AG08396 (cell line): ENCODE measurements around the gene ROS1.

ENCODE experiments used
- DNase-seq: peaks from one replicate; pipeline ENCODE4 v3.0.0; 2012; ENCODE audit warnings: low spot score, mixed read lengths

Gene ROS1

GRCh38 chr6:117309069-117309468 lies 116.7 kb downstream of the ROS1 start:
- DNase-seq = no peak

DNA sequence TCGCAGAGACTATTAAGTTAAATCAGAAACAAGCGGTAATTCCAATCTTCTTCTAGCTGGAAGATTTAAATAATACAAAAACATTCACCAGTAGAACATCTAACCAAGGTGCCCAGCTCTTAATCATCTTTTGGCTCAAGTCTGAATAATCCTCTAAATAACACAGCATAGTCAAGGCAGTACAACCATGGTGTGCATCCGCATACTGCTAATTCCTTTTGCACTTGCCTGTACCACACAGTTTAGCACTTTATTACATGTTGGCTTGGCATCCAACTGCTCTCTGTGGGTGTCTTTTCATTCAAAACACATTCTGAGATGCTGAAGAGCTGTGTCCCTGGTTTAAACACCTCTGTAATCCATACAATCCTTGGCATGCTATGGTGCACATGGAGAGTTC lies 118.1 kb downstream of the ROS1 start:
- DNase-seq = no peak

- no peak for DNase-seq
These were observed 119.4 kb downstream of the ROS1 start for GRCh38 chr6:117306227-117306790.

DNA sequence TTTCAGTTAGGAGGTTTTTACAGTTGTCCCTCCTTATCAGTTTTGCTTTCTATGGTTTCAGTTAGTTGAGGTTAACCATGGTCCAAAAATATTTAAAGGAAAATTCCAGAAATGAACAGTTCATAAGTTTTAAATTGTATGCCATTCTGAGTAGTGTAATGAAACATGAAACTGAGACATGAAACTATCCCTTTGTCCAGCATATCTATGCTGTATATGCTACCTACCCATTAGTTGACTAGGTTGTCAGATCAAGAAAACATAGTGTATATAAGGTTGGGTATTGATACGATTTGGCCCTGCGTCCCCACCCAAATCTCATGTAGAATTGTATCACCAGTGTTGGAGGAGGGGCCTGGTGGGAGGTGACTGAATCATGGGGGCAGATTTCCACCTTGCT lies 121.3 kb downstream of the ROS1 start:
- no peak for DNase-seq

- DNase-seq = no peak
These were observed 122.4 kb downstream of the ROS1 start for GRCh38 chr6:117303323-117303722.

DNA sequence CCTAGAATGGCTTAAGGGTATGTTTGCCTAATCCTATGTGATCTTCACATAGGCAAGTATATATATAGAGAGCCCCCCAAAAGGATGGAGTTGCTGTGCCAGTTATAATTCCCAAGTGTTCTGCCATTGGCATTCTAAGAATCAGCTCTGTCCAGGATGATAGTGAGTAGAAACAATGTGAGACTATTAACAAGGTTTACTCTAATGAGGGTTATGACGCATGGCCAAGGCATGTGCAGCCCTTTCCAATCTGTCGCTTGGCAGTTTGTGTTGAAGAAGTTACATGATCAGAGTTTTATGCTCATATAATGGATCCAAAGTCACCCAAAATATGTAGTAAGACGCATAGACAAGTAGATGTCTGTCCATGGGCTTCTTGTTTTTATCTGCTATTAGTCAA lies 126.8 kb downstream of the ROS1 start:
- no peak for DNase-seq

DNA sequence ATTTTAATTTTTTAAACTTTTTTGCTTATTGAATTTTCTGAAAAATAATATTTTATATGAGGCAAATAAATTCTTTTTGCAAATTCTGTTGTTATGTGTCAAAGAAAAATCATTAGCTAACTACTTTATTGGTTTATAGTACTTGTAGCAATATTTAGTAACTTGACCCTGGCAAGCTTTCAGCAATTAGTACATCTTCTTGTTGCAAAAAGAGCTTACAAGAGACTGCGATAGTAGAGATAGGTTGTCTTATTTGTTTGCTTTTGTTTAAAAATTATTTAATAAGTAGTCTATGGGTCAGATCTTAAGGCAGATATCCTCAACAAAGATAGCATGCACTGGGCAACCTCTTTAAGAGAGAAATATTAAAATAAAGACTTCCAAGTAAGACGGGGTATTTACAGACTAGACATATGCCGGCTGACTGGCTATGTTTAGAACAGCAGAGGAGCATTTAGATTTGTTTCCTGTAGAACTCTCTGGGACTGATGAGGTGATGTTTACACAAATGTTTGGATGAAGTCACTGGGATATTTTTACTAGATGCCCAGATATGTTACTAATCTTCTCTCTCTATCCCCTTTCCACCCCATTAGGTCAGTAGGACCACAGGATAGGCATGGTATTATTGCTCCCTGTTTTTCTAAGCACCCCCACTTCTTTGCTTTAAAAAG lies 135.4 kb downstream of the ROS1 start:
- no peak for DNase-seq

DNA sequence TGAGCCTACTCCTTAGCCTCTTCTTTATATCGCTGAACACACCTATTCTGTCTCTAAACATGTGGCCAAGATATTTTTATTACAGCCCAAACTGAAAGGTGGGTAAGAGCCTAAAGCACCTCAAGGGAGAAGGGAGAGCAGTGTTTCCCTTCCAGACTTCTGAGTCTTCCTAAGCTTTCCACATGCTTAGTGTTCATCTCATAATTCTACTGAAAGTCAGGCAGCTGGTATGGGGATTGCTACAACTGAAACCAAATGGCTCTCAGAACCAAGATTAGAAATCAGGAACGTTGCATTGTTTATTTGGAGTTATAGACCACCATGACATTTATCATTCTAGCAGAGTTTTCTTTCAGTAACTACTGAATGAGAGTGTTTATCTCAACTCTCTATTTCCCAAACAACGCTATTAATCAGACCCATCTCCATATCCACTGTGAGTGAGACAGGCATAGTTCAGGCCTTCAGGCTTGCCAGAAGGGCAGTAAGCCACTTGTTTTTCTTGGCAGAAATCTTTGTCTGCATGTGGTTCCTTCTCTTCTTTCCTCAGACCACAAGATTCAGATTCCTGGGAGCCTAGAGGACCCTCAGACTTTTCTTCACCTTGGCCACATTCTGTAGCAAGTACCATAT lies 137.5 kb downstream of the ROS1 start:
- DNase-seq = no peak

DNA sequence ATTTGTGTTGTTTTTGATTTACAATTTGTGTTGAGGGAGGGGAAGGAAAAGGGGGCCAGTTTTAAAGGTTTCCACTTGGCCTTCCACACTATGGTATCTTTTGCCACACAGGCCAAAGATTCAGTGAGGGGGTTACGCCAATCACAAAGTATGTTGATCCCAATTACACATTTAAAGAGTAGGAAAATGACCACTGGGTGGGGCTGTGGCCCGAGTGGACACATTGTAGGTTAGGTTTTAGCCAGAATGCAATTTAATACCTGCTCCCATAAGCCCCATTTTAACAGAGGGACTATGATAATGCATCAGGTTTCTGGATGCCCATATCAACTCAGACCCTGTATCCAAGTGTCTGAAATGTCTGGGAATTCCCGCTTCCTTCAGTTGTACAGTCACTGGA lies 144.8 kb downstream of the ROS1 start:
- no peak for DNase-seq

- no peak for DNase-seq
These were observed 148.9 kb downstream of the ROS1 start for GRCh38 chr6:117276778-117277316.

DNA sequence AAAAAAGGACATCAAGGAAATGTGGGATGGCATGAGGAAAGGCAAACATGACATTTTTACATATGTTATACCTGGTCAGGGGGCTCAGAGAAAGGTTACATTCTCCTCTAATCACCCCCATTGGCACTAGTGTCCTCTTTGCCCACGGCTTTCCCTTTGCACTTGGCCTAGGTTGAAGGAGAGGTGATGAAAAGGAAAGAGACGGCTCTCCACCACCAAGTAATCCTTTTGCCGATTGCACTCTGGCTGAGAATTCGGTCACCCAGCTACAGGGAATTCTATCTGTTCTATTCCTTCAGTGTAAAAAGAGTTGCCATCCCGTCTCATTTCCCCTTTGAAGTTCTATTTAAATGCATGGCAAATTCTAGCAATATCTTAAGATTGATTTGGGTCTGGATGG lies 150.0 kb downstream of the ROS1 start:
- no peak for DNase-seq

- no peak for DNase-seq
These were observed 150.5 kb downstream of the ROS1 start for GRCh38 chr6:117275205-117275604.

DNA sequence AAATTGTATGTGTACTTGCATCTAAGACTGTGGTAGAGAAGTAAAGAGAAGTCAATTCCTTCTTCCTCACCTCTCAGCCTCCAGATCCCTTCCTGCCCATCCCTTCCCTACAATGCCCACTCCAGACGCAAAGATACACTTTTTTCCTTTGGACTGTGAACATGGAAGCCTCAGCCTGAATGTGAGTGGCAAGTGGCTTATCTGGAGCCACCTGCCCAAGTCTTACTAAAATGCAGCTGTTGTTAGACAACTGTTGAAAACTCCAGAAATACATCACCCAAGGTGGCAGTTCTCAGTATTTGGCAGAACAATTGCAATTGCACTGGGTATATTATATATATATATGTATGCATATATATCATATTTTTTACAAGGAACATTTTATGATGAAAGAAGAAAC lies 152.9 kb downstream of the ROS1 start:
- DNase-seq = no peak

- no peak for DNase-seq
These were observed 153.5 kb downstream of the ROS1 start for GRCh38 chr6:117272032-117272866.

DNA sequence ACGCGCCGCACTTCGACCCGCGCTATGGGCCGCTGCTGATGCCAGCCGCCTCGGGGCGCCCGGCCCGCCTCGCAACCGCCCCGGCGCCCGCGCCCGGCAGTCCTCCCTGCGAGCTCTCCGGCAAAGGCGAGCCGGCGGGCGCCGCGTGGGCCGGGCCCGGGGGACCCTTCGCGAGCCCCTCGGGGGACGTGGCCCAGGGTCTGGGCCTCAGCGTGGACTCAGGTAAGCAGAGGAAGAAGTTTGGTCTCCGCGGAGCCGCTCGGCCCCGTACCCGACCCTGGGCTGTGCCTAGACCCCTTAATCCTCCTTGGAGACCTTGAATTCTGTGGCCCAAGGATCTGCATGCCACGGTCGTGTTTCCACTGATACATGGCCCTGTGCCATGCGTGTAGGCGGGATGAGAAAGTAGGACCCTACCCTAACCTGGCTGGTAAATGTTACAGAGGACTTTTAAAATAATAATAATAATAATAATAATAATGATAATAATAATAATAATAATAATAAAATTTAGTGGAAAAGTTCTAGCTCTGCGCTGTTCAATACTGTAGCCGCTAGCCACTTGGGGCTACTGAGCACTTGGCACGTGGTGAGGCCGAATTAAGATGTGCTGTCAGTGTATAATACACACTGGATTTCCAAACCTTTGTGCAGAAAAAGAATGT lies 154.8 kb downstream of the ROS1 start:
- no peak for DNase-seq

GRCh38 chr6:117270055-117270842 lies 155.5 kb downstream of the ROS1 start:
- DNase-seq = peak; percentile 33

DNA sequence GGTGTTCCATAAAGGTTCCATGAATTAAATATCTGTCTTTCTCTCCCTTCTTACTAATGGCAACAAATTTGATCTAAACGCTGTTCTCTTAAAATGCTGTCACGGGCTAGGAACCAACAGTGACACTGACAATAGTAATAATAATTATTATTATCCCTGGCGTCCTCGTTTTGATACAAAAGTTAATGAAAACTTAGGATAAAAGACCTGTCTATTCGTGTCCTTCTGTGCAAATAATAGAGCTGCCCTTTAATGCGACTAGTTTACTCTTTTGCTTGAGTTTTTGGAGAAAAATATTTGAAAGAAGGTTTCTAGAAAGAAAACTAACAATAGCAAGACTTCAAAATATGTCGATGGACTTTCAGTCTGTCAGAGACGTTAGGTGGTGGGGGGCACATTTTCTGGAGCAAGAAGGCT lies 156.1 kb downstream of the ROS1 start:
- no peak for DNase-seq

DNA sequence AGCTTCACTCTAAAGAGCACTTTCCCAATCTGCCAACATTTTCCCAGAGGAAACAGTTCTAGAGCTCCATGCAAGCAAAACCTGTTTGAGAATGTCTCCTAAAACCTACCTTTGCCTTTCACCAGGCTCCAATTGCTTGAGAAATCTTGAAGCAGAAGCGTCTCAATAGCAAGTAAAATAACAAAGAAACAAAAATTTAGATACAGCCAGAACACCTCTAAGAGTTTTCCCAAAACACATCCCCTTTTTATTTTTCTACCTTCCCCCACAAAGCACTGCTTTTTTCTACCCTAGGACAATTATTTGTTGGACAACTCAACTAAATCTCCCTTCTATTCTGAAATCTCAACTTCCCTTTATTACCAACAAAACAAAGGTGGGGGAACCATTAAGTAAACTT lies 156.8 kb downstream of the ROS1 start:
- DNase-seq = no peak

DNA sequence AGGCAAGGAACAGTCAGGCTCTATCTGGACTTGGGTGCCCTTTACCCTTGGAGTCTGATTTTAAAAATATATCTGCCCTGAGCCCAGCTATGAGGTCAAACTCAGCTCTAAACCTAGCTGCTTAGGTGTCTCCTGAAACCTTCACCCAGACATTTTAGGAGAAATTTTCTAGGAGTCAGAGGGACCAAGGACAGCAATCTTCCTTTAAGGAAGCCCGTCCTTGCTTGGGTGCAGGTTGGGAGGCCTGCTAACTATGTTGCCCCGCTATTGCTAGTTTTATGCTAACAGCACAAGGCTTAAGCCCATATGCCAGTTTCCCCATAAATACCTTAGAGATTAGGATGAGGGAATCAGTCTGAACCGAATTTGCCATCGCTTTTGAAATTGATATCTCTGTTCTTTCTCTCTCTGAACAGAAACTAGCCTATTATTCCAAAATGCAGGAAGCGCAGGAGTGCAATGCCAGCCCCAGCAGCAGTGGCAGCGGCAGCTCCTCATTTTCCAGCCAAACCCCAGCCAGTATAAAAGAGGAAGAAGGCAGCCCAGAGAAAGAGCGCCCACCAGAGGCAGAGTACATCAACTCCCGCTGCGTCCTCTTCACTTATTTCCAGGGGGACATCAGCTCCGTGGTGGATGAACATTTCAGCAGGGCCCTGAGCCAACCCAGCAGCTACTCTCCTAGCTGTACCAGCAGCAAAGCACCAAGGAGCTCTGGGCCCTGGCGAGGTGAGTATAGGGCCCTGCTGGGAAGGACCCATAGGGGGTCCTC lies 157.8 kb downstream of the ROS1 start:
- DNase-seq = no peak

DNA sequence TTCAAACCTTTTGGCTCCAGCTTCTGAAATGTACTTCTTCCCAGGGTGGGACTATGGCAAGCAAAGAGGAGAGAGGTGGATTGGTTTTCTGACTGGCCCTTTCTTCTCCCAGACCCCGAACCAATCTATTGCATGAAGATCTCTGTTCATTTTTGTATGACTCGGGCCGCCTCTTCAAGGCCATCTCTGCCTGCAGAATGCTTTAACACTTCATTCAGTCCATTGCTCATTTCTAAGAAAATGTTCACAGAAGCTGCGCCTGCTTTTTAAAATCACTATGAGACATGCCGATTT lies 158.7 kb downstream of the ROS1 start:
- no peak for DNase-seq
